Ishikawa (cell line): ENCODE measurements around the gene NANOS1.

Experiments used
- CEBPB ChIP-seq: IDR thresholded peaks from 2 replicates; pipeline ENCODE4 v1.6.1; 2012
- CREB1 ChIP-seq: IDR thresholded peaks from 2 replicates; pipeline ENCODE4 v1.6.1; 2012; ENCODE audit warnings: low read depth
- EGR1 ChIP-seq: IDR thresholded peaks from 2 replicates; pipeline ENCODE4 v1.6.1; 2012
- FOXM1 ChIP-seq: IDR thresholded peaks from 2 replicates; pipeline ENCODE4 v1.6.1; 2012; ENCODE audit warnings: low read depth, borderline replicate concordance
- MAX ChIP-seq: IDR thresholded peaks from 2 replicates; pipeline ENCODE4 v1.6.1; 2012
- NFIC ChIP-seq: IDR thresholded peaks from 2 replicates; pipeline ENCODE4 v1.6.1; 2012
- RAD21 ChIP-seq: IDR thresholded peaks from 2 replicates; pipeline ENCODE4 v1.6.1; 2012; ENCODE audit warnings: low read depth
- REST ChIP-seq: IDR thresholded peaks from 2 replicates; pipeline ENCODE4 v1.6.1; 2012; ENCODE audit warnings: low read depth, mild to moderate bottlenecking
- TAF1 ChIP-seq: IDR thresholded peaks from 2 replicates; pipeline ENCODE4 v1.6.1; 2012; ENCODE audit warnings: low read depth, mild to moderate bottlenecking
- USF1 ChIP-seq: IDR thresholded peaks from 2 replicates; pipeline ENCODE4 v1.6.1; 2012
- YY1 ChIP-seq: IDR thresholded peaks from 2 replicates; pipeline ENCODE4 v1.6.1; 2012; ENCODE audit warnings: low read depth
- ZBTB7A ChIP-seq: IDR thresholded peaks from 2 replicates; pipeline ENCODE4 v1.6.1; 2012; ENCODE audit warnings: low read depth

GRCh38 chr10:119079599-119080520 is 50.3 kb downstream of the NANOS1 start:
- TF ChIP-seq RAD21, result no peak
- no peak; the same call in 1 of the 2 replicates for TF ChIP-seq TAF1
- TF ChIP-seq EGR1, result peak; percentile 86
- TF ChIP-seq NFIC, result 0 out of 2 replicates have a peak, but pooled peaks have one; percentile 5
- TF ChIP-seq ZBTB7A, result no peak
- TF ChIP-seq YY1, result peak; percentile 91
- TF ChIP-seq MAX, result peak; percentile 63
- no peak for TF ChIP-seq REST
- TF ChIP-seq CEBPB, result no peak
- no peak for TF ChIP-seq CREB1
- no peak for TF ChIP-seq USF1
- TF ChIP-seq FOXM1, result no peak
